Measurements from ENCODE around the gene GBP5.
A peak's percentile ranks its signal among the peaks of the same experiment; 100 is the strongest.
"Not testable (repeated sequence)": the region's sequence is repeated elsewhere in the genome, so short reads cannot be mapped to it uniquely, and the experiment has no call there.

GBP5 gene

GRCh38 chr1:89272269-89273041 lies at the start of gene GBP5:
TSS of gene GBP5 (minus strand) at chr1:89272860. CDS start at chr1:89269555, 3,305 bp downstream.
- DNase-seq (ENCODE audit: low spot score); in situ Hi-C loops (cut with MboI; ENCODE audit: low sequenced_read_pairs, unreplicated experiment): not testable (repeated sequence)

- TF ChIP-seq CTCF (IDR thresholded peaks at IDR 0.05; ENCODE audit: borderline replicate concordance, control extremely low read depth, extremely low read depth, insufficient read depth, missing control alignments) = no peak
- DNase-seq (ENCODE audit: low spot score) = no peak
- in situ Hi-C loops (cut with MboI; ENCODE audit: low sequenced_read_pairs, unreplicated experiment) = no loop called here
These were observed 49.7 kb upstream of the GBP5 start for GRCh38 chr1:89322402-89322801.

- DNase-seq (ENCODE audit: low spot score) = no peak
- in situ Hi-C loops (cut with MboI; ENCODE audit: low sequenced_read_pairs, unreplicated experiment) = no loop called here
- no peak for TF ChIP-seq CTCF (IDR thresholded peaks at IDR 0.05; ENCODE audit: borderline replicate concordance, control extremely low read depth, extremely low read depth, insufficient read depth, missing control alignments)
These were observed 39.9 kb upstream of the GBP5 start for GRCh38 chr1:89312572-89312971.

- no peak for TF ChIP-seq CTCF (IDR thresholded peaks at IDR 0.05; ENCODE audit: borderline replicate concordance, control extremely low read depth, extremely low read depth, insufficient read depth, missing control alignments)
- in situ Hi-C loops (cut with MboI; ENCODE audit: low sequenced_read_pairs, unreplicated experiment) = no loop called here
- no peak for DNase-seq (ENCODE audit: low spot score)
These were observed 39.1 kb upstream of the GBP5 start for GRCh38 chr1:89311757-89312156.

- in situ Hi-C loops (cut with MboI; ENCODE audit: low sequenced_read_pairs, unreplicated experiment) = no loop called here
- no peak for DNase-seq (ENCODE audit: low spot score)
- TF ChIP-seq CTCF (IDR thresholded peaks at IDR 0.05; ENCODE audit: borderline replicate concordance, control extremely low read depth, extremely low read depth, insufficient read depth, missing control alignments) = no peak
These were observed 38.3 kb upstream of the GBP5 start for GRCh38 chr1:89310976-89311375.

- DNase-seq (ENCODE audit: low spot score) = peak; percentile 29
- TF ChIP-seq CTCF (IDR thresholded peaks at IDR 0.05; ENCODE audit: borderline replicate concordance, control extremely low read depth, extremely low read depth, insufficient read depth, missing control alignments) = no peak
- in situ Hi-C loops (cut with MboI; ENCODE audit: low sequenced_read_pairs, unreplicated experiment) = no loop called here
These were observed 37.8 kb upstream of the GBP5 start for GRCh38 chr1:89310505-89310904.

GRCh38 chr1:89309828-89310227 lies 37.2 kb upstream of the GBP5 start:
- TF ChIP-seq CTCF (IDR thresholded peaks at IDR 0.05; ENCODE audit: borderline replicate concordance, control extremely low read depth, extremely low read depth, insufficient read depth, missing control alignments) = no peak
- DNase-seq (ENCODE audit: low spot score) = no peak
- in situ Hi-C loops (cut with MboI; ENCODE audit: low sequenced_read_pairs, unreplicated experiment) = no loop called here

Data from GM13976 (cell line).